NCI-H748 (cell line): ENCODE measurements around the gene C12orf54.
A peak's percentile ranks its signal among the peaks of the same experiment; 100 is the strongest.
"Not testable (repeated sequence)": the region's sequence is repeated elsewhere in the genome, so short reads cannot be mapped to it uniquely, and the experiment has no call there.

Source experiments
- DNase-seq: peaks from one replicate; lab custom pipeline; 2025; ENCODE audit not compliant: unreplicated experiment; lab: John Stamatoyannopoulos, UW

The C12orf54 gene

GRCh38 chr12:48482198-48482597, at the start of gene C12orf54:
Gene C12orf54, plus strand, starts transcription at chr12:48482498. Its CDS starts 799 bp downstream, at chr12:48483297.
- DNase-seq: no peak

GRCh38 chr12:48434016-48434415, 48.3 kb upstream of the C12orf54 start:
- not testable (repeated sequence) for DNase-seq

DNA sequence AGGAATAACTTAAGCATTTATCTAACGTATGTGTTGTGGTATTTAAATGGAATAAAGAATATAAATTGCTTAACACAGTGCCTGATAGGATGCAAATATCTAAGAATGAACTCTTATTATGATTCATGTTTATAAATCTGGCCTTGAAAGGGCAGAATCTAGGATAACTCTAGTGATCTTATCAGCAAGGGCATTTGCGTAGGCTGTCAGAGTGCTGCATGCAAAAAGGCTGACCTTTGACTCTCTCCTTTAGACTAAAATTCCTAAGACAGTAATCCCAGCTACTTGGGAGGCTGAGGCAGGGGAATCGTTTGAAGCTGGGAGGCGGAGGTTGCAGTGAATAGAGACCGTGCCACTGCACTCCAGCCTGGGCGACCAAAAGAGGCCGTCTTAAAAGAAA, 41.2 kb upstream of the C12orf54 start:
- no peak for DNase-seq

DNA sequence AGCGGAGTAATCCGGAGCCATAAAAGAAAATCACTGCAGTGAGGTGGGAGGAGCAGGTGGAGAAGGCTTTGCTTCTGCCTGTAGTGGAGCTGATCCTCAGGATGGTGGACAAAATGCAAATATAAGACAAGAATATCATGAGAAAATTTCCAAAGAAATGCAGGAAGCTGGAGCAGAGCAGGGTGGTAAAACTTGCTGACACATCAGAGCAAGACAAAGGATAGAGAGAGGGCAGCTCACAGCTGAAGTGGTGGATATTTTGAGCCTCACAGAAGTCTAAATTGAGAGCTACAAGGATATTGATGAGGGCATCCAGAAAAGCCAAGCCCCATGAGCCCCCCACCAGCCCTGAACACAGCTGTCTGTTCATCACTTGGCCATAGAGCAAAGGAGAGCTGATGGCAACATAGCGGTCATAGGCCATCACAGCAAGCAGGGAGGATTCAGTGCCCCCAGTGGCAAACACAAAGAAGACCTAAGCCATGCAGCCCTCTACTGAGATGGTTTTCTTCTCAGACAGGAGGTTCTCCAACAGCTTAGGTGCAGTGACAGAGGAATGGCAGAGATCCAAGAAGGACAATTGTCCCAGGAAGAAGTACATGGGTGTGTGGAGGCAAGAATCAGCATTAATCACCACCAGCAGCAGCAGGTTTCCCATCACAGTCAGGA, 40.0 kb upstream of the C12orf54 start:
- no peak for DNase-seq

DNA sequence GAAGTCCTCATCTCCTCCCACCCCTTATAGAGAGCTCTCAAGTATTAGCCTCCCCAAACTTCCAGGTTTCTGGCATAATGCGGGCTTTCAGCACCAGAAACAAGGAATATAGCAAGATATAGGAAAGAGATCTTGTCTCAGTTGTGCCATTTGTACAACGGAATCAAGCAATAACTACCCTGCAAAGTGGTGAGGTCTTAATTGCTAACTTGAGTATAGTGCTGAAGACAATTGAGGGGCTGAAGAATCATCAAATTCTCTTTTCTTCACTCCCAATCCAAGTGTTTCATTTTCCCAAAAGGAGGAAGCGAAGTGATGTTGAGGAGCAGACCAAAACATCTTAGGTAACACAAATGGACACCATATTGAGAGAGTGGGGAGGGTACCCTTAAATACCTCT, 36.8 kb upstream of the C12orf54 start:
- DNase-seq: no peak

GRCh38 chr12:48446161-48446776, 36.0 kb upstream of the C12orf54 start:
- DNase-seq: no peak

DNA sequence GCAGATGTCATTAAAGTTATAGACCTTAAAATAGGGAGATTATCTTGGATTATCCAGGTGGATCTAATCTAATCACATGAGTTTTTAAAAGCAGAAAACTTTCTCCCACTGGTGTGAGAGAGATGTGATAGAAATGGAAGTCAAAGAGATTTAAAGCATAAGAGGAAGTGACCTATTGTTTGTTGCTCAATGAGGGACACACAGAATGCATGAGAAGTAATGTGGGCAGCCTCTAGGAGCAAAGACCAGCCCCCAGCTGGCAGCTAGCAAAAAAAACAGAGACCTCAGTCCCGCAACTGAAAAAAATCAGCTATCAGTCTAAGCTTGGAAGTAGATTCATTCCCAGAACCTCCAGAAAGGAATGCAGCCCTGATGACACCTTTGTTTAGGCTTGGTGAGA, 34.5 kb upstream of the C12orf54 start:
- no peak for DNase-seq

DNA sequence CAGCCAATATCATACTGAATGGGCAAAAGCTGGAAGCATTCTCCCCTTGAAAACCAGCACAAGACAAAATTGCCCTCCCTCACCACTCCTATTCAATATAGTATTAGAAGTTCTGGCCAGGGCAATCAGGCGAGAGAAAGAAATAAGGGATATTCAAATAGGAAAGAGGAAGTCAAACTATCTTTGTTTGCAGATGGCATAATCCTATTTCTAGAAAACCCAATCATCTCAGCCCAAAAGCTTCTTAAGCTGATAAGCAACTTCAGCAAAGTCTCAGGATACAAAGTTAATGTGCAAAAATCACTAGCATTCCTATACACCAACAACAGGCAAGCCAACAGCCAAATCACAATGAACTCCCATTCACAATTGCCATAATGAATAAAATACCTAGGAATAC, 30.9 kb upstream of the C12orf54 start:
- DNase-seq: no peak

GRCh38 chr12:48452961-48453360, 29.3 kb upstream of the C12orf54 start:
- not testable (repeated sequence) for DNase-seq

DNA sequence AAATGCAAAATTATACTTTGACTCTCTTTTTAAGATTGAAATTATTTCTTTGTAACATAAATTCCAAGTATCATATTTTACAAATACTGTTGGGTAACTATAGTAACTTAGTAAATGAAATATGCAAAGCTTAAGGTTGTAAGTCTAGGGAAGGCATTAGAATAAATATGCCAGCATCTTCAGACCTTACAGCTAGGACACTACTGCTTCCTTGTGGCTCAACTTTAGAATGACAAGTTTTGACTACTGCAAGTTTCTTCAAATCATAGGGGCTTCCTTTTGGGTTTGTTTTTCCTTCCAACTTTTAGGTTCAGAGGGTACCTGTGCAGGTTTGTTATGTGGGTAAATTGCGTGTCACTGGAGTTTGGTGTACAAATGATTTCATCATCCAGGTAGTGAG, 27.6 kb upstream of the C12orf54 start:
- peak; percentile 6 for DNase-seq

DNA sequence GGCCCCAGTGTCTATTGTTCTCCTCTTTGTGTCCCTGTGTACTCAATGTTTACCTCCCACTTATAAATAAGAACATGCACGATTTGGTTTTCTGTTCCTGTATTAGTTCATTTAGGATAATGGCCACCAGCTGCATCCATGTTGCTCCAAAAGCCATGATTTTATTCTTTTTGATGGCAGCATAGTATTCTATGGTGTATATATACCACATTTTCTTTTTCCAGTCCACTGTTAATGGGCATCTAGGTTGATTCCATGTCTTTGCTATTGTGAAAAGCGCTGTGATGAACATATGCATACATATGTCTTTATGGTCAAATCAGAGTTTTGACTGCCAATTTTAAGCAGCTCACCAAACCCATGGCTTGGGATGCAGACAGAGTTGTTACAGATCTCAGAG, 27.2 kb upstream of the C12orf54 start:
- no peak for DNase-seq

GRCh38 chr12:48459259-48459658, 23.0 kb upstream of the C12orf54 start:
- DNase-seq: no peak

- DNase-seq: not testable (repeated sequence)
These were observed 13.3 kb upstream of the C12orf54 start for GRCh38 chr12:48469027-48469426.

DNA sequence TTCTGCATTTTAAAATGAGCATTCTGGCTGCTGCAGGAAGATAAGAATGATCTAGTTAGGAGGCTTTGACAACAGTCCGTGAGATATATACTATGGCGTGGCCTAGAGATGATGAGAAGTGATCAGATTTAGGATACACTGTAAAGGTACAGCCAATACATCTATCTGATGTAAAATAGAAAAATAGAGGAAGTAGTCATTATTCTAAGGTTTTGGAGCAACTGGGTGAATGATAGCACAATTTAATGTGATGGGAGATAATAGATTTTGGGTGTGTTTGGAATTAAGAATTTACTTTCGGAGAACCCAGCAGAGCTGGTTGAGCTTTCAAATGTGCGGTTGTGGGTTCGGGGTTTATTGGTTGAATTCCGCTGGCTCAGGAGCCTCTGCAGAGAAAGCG, 10.0 kb upstream of the C12orf54 start, which contains the start of gene ANP32D:
Gene ANP32D (plus strand): TSS at position 301 of the 400 bp plus-strand sequence. CDS start 106 bp downstream, outside the sequence.
- no peak for DNase-seq

- no peak for DNase-seq
These were observed 9.2 kb upstream of the C12orf54 start for GRCh38 chr12:48473061-48473460.

- DNase-seq: peak; percentile 21
These were observed 7.8 kb upstream of the C12orf54 start for GRCh38 chr12:48474497-48474896.

DNA sequence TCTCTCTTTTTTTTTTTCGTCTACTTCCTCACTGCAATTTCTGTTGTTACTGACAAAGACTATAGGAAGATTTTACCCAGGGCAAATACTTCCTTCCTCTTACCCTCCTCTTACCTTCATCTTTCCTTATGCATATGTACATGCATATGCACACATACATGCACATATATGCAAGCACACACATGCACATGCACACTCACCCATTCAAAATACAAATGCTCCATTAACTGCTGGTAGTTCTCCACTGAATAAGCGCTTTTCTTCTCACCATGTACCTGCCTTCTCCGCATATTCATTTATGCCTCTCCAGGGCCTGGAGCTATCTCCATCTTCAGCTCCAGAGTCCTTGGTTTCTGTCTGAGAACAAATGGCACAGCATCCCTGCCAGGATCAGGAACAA, 632 bp downstream of the C12orf54 start:
- no peak for DNase-seq

DNA sequence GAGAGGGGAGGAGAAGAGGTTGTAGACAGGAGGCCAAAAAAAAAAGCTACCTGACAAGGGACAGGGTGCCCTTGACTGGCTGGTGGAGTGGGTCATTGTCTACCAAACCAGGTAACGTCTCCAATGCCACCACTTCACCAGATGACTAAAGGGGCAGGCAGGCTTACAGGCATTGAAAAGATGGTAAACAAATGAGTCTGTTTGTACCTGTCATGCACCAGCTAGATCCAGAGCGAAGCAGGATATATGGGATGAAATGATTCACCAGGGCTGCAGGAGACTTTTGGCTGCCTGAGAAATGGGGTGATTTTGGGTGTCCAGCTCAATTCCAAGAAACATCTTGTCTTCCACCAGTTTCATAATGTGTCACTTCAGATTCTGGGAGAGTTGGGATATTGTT, 4.0 kb downstream of the C12orf54 start:
- DNase-seq: no peak

- DNase-seq: no peak
These were observed 4.4 kb downstream of the C12orf54 start for GRCh38 chr12:48486679-48487078.

DNA sequence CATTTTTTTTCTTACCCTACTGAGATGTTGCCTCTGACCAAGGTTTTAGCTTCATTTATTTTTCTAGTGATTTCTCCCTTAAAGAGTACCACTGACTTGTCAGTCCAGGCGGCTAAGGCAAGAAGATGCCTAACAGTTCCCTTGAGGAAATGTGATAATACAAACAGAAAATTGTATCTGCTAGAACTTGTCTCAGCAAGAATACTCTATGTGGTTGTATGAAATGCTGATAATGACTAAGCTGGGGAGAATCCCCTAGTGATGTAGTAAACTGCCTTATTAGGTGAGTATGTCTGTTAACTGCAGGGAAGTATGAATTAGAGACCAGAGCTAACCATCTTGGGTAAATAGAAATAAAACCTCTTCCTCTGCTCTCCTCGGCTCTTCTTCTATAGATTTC, 6.7 kb downstream of the C12orf54 start:
- DNase-seq: no peak

GRCh38 chr12:48489456-48489855, 7.2 kb downstream of the C12orf54 start:
- DNase-seq: not testable (repeated sequence)

GRCh38 chr12:48500281-48500680, 18.0 kb downstream of the C12orf54 start:
- not testable (repeated sequence) for DNase-seq

- DNase-seq: not testable (repeated sequence)
These were observed 24.5 kb downstream of the C12orf54 start for GRCh38 chr12:48506836-48507235.
